SK-N-SH (cell line): ENCODE data around the gene MS4A10.

Source experiments
- CTCF ChIP-seq: fragments of 200-600 bp; sonication (generic); IDR thresholded peaks from 2 replicates; pipeline ENCODE4 v1.6.1; 2017; ENCODE audit warnings: antibody characterized with exemption, mild to moderate bottlenecking, moderate library complexity
- JUND ChIP-seq: IDR thresholded peaks from 2 replicates; pipeline ENCODE4 v1.4.0; 2012
- PBX3 ChIP-seq: IDR thresholded peaks from 2 replicates; pipeline ENCODE4; 2012
- POLR2AphosphoS5 ChIP-seq: IDR thresholded peaks from 2 replicates; pipeline ENCODE4 v1.6.1; 2012; ENCODE audit warnings: low read depth, low read length
- RAD21 ChIP-seq: IDR thresholded peaks from 2 replicates; pipeline ENCODE4 v1.6.1; 2012; ENCODE audit warnings: mild to moderate bottlenecking, low read length
- TEAD4 ChIP-seq: IDR thresholded peaks from 2 replicates; pipeline ENCODE4 v1.4.0; 2012; ENCODE audit warnings: mild to moderate bottlenecking, borderline replicate concordance; ENCODE audit not compliant: insufficient read depth

GRCh38 chr11:60764879-60765278 lies 20.3 kb upstream of the MS4A10 start:
- no peak for TF ChIP-seq PBX3
- no peak for TF ChIP-seq JUND
- no peak for TF ChIP-seq RAD21
- TF ChIP-seq CTCF, result no peak
- no peak for TF ChIP-seq TEAD4
- TF ChIP-seq POLR2AphosphoS5, result no peak
